ENCODE measurements around the gene NAIF1. TPM values are rescaled to one million over a fixed set of nuclear protein-coding genes. Genes with fewer than 3 reads are reported as not detected.
"Not testable (repeated sequence)": the region's sequence is repeated elsewhere in the genome, so short reads cannot be mapped to it uniquely, and the experiment has no call there.

The NAIF1 gene
- total and polyA plus RNA-seq, 2 donors (not counting 3 experiments of a cell fraction or from before 2014, with no cell fraction given): 8.2 to 10.1 TPM

GRCh38 chr9:128071475-128071874, 4.4 kb upstream of the NAIF1 start:
- BruUV-seq (replicated peaks); H3K4me2 ChIP-seq (ENCODE audit: insufficient read depth, low read length); H3K9ac ChIP-seq (replicated peaks; ENCODE audit: extremely low read depth, insufficient read depth, low read length); H3K9me1 ChIP-seq (replicated peaks; ENCODE audit: control insufficient read depth, extremely low read depth, insufficient read depth, low read length); H3K4me3 ChIP-seq (replicated peaks in 1 of 3; ENCODE audit: insufficient read depth in 1 of 3, low read depth in 1 of 3, low read length in 3 of 3); H3K36me3 ChIP-seq (ENCODE audit: control insufficient read depth in 2 of 2, extremely low read depth in 1 of 2, insufficient read depth in 2 of 2, low read length in 2 of 2); dilution Hi-C loops (cut with MboI; ENCODE audit: extremely low pct_ligation_motif_present, low sequenced_read_pairs); H3K27me3 ChIP-seq (ENCODE audit: control insufficient read depth in 2 of 2, insufficient read depth in 2 of 2, low read length in 2 of 2); H2AFZ ChIP-seq (ENCODE audit: low read depth, low read length); H3K9me3 ChIP-seq (replicated peaks; ENCODE audit: control insufficient read depth, insufficient read depth, low read length); intact Hi-C loops (cut with micrococcal nuclease); H3K27ac ChIP-seq (ENCODE audit: insufficient read depth, low read depth, low read length); DNase-seq (ENCODE audit: low read depth, low spot score); H4K20me1 ChIP-seq (replicated peaks; ENCODE audit: control insufficient read depth, extremely low read depth, insufficient read depth, low read length): not testable (repeated sequence)
- H3K4me1 ChIP-seq (ENCODE audit: control insufficient read depth, extremely low read depth, insufficient read depth, low read length): peaks cover 25% of the 10 kb centered on the region
- H3K79me2 ChIP-seq (ENCODE audit: control insufficient read depth, insufficient read depth, low read length): peaks cover 52% of the 10 kb centered on the region
- CTCF ChIA-PET: interaction anchor here (1.5 to 2.5 kb wide), 3 partner anchors 12 to 128 kb away, joined by 6 to 16 read pairs (median 10); no protein-coding TSS in a partner anchor
- peak; percentile 55 for FAIRE-seq
- POLR2A ChIA-PET: interaction anchor here (0.6 to 1.1 kb wide), 2 partner anchors 23 to 27 kb away, joined by 3 read pairs; no protein-coding TSS in a partner anchor

GRCh38 chr9:128070874-128071273, 3.8 kb upstream of the NAIF1 start:
- H3K79me2 ChIP-seq (ENCODE audit: control insufficient read depth, insufficient read depth, low read length): peaks cover 57% of the 10 kb centered on the region
- intact Hi-C loops (cut with micrococcal nuclease) (no loop called here), dilution Hi-C loops (cut with MboI; ENCODE audit: extremely low pct_ligation_motif_present, low sequenced_read_pairs) (no loop called here)
- no peak overlapping the region for H3K9ac ChIP-seq (replicated peaks; ENCODE audit: extremely low read depth, insufficient read depth, low read length)
- no peaks in the 10 kb centered on the region for H3K27me3 ChIP-seq (ENCODE audit: control insufficient read depth in 2 of 2, insufficient read depth in 2 of 2, low read length in 2 of 2)
- no peak overlapping the region for H3K4me3 ChIP-seq (replicated peaks in 1 of 3; ENCODE audit: insufficient read depth in 1 of 3, low read depth in 1 of 3, low read length in 3 of 3)
- H3K27ac ChIP-seq (ENCODE audit: insufficient read depth, low read depth, low read length): no peak overlapping the region
- CTCF ChIA-PET: interaction anchor here (2.5 kb wide), 1 partner anchor 47 kb away, joined by 16 read pairs; no protein-coding TSS in a partner anchor
- no peaks in the 10 kb centered on the region for H3K36me3 ChIP-seq (ENCODE audit: control insufficient read depth in 2 of 2, extremely low read depth in 1 of 2, insufficient read depth in 2 of 2, low read length in 2 of 2)
- no peak overlapping the region for H2AFZ ChIP-seq (ENCODE audit: low read depth, low read length)
- no peaks in the 10 kb centered on the region for H3K9me1 ChIP-seq (replicated peaks; ENCODE audit: control insufficient read depth, extremely low read depth, insufficient read depth, low read length)
- no peak for TF ChIP-seq JUN (IDR thresholded peaks at IDR 0.05; ENCODE audit: borderline replicate concordance, insufficient read depth, insufficient read length, low read depth)
- no peak for TF ChIP-seq EZH2 (IDR thresholded peaks at IDR 0.05; ENCODE audit: borderline replicate concordance, low read depth, low read length, severe bottlenecking)
- TF ChIP-seq POLR2AphosphoS5 (IDR thresholded peaks at IDR 0.05; ENCODE audit: insufficient read depth, low read depth, low read length): no peak
- no peak for TF ChIP-seq FOS (IDR thresholded peaks at IDR 0.05; ENCODE audit: borderline replicate concordance, insufficient read depth, low read length)
- no peak for TF ChIP-seq GATA2 (IDR thresholded peaks at IDR 0.05; ENCODE audit: insufficient read depth, insufficient read length, low read depth, low read length)
- no peak for TF ChIP-seq CTCF (IDR thresholded peaks at IDR 0.05; ENCODE audit: extremely low read depth in 1 of 2, insufficient read depth in 1 of 2, low read depth in 1 of 2, low read length in 2 of 2)
- TF ChIP-seq MYC (IDR thresholded peaks at IDR 0.05; ENCODE audit: low read depth, low read length): no peak
- no peak for TF ChIP-seq MAX (IDR thresholded peaks at IDR 0.05; ENCODE audit: insufficient read depth, insufficient read length)
- no peak for TF ChIP-seq POLR2A (IDR thresholded peaks at IDR 0.05; ENCODE audit: low read depth, low read length)
- POLR2A ChIA-PET: no interaction called here
- peaks cover 28% of the 10 kb centered on the region for H3K4me1 ChIP-seq (ENCODE audit: control insufficient read depth, extremely low read depth, insufficient read depth, low read length)
- H3K4me2 ChIP-seq (ENCODE audit: insufficient read depth, low read length): no peak overlapping the region
- H3K9me3 ChIP-seq (replicated peaks; ENCODE audit: control insufficient read depth, insufficient read depth, low read length): no peaks in the 10 kb centered on the region
- FAIRE-seq (no peak), DNase-seq (ENCODE audit: low read depth, low spot score) (no peak)
- no peaks in the 10 kb centered on the region for H4K20me1 ChIP-seq (replicated peaks; ENCODE audit: control insufficient read depth, extremely low read depth, insufficient read depth, low read length)
- BruUV-seq (replicated peaks): no TSS peak

All from endothelial cell of umbilical vein (primary cell).